HepG2 (cell line): ENCODE results near the gene CAPN13.

ENCODE experiments used
- BHLHE40 ChIP-seq: IDR thresholded peaks from 2 replicates; pipeline ENCODE4 v1.6.1; 2011; ENCODE audit warnings: low read length, improper control_type of control experiment
- TCF7 ChIP-seq: sonication (generic); IDR thresholded peaks from 2 replicates; pipeline ENCODE4 v1.6.1; 2016; ENCODE audit warnings: antibody characterized with exemption, low read depth
- ZMYM2 ChIP-seq: sonication (generic); formaldehyde crosslinking; IDR thresholded peaks from 2 replicates; pipeline ENCODE4 v1.8.0; 2022; ENCODE audit warnings: mild to moderate bottlenecking, missing genetic modification reagents
- ZNF10 ChIP-seq: sonication (generic); formaldehyde crosslinking; IDR thresholded peaks from 2 replicates; pipeline ENCODE4 v1.4.0; 2020; ENCODE audit warnings: mild to moderate bottlenecking, low read depth, missing genetic modification reagents, borderline replicate concordance

DNA sequence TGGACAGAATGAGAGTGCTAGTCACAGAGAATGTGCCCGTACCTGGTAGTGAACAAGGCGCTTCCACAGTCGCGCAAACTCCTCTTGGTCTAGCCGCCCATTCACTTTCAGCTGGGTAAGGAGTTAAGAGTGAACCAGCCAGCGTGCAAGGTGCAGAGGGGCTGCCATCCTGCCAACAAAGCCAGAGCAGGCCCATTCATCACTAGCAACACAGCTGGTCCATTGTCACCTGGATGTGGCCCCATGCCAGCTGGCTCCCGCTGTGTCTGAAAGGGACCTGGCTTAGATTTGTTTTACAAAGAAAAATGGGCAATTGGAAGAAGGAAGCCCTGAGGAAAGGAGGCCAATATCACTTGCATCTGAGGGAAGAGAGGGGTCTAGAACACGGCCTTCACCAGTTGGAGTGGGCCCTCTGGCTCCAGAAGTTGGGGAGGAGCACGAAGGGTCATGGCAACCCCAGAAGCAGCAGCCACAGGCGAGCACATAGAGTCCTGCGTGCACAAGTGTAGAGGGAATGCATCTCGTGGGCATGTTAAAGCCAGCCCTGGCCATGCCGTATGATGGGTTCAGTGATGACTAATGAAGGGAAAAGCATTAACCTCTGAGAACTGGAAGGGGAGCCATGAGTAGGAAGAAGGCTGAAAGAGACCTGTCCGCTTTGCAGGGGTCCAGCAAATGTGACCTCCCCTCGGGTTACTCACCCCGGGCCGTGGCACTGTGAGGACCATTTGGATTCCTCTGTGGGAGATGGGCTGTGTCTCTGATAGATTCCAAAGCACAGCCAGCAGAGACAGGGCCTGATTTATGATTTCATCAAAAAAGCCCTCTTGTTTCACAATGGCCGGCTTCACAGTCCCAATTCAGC is 70.6 kb downstream of the CAPN13 start:
- TF ChIP-seq ZMYM2 (no peak), ZNF10 (CRISPR knock-in tag) (no peak), TCF7 (no peak), BHLHE40 (no peak)
